GM19239 (cell line): Measurements from ENCODE around the gene C1orf116.

Source experiments
- DNase-seq: peaks from one replicate; pipeline ENCODE4 v3.0.0; 2011; ENCODE audit warnings: low spot score; ENCODE audit not compliant: insufficient read length
- FAIRE-seq: peaks from 2 replicates; lab custom pipeline; 2011; peaks lifted over from hg19 to GRCh38; lab: Jason Lieb, UNC

The C1orf116 gene

DNA sequence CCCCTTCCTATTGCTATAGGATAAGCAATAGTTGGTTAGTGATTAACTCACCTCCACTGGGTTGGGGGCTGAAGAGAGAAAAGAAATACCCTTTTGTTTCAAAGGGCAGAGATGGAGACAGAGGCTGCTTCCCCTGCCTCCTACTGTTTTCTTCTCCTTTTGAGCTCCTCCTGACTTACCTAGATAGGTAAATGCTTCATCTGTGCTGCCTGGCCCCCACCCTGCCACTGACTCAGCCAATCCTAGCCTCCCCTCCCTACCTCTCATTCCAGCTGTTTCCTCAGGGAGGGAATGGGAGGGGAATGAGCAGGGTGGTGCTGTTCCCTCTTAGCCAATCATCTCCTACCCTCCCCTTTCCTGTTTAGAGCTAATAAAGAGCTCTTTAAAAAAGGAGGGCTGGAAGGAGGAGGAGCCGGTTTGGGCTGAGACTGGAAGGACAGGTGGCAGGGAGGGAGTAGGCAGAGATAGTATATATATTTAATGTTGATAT lies at the start of gene C1orf116:
Gene C1orf116, minus strand, starts transcription at position 229 of the 490 bp plus-strand sequence. CDS start 5,158 bp downstream, outside the sequence.
- DNase-seq (no peak), FAIRE-seq (no peak)

DNA sequence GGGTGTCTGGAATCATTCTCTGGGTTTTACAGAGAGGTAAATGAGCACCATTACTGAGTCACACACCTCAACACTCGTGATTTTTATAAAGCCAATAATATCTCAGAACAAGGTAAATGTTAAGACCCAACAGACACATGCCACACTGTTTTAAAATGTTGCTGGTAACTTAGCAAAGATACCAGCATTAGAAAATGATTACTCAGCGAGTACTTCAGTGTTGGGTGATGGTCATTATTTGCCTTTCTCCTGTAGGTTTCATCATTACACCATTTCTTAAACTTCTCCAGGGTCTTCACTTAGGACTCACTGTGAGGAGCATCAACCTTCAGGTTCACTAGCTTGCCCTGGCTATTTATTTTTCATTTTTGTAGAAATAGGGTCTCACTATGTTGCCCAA lies 49.2 kb upstream of the C1orf116 start:
- no peak for FAIRE-seq
- no peak for DNase-seq

DNA sequence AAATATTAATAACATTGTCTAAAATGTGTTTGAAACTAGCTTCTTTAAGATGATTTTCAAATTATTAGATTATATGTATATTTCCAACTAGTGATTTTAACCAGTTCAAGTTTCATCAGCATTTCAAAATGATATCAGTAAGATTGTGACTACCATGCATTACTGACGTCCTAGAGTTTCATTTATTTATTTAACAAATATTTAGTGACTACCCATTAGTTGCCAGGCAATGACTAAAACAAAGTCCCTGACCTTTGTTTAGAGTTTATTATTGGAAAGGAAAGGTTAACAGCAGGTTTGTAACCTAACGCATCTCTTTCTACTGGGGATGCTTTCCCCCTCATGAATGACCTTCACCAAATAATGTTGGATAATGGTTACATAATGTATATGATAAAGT lies 48.5 kb upstream of the C1orf116 start:
- FAIRE-seq (no peak), DNase-seq (no peak)

DNA sequence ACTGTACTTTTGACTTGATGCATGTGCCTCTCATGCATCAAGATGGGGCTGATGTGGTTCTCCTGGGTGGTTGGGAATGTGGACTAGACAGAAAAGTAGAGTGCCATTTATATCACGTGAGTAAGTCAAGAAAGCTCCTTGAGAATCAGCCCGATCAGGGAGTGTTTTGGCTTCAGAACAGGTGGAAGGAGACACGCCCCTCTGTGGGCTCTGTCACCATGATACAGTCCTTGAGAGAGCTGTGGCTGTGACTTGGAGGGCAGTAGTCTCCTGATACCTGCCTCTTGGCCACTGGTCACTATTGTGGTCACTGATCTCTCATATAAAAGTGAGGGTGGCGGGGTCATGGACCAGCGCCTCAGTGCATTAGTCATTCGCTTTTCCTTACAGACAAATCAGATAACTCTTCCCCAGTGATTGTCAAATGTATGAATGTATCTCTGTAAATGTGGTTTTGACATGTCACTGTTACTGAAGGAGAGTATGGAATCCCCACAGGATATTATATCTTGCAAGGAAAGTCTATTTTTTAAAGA lies 47.2 kb upstream of the C1orf116 start:
- FAIRE-seq (no peak), DNase-seq (no peak)

DNA sequence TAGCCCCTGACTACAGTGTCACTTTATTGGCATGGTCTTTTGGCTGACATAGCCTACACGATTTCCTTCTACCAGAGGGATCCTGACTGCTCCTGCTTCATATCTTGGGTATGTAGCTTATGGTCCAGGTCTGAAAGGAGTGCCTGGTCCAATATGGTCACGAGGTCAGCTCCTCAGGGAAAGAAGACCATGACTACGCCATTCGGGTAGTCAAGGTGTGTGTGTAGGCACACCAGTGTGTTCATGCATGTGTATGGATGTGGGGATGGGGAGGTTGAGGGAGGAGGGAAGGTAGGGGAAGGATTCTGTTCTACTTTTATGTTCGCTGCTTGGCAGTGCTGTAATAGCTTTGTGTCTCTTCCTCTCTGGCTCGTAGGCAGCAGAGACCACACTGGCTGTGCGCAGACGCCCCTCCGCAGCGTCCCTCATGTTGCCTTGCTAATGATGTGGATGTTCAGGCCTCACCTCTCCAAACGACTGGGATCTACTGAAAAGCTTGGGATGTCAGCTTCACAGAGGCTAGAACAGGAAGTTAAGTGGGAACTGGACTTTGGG lies 46.1 kb upstream of the C1orf116 start:
- no peak for DNase-seq
- no peak for FAIRE-seq

DNA sequence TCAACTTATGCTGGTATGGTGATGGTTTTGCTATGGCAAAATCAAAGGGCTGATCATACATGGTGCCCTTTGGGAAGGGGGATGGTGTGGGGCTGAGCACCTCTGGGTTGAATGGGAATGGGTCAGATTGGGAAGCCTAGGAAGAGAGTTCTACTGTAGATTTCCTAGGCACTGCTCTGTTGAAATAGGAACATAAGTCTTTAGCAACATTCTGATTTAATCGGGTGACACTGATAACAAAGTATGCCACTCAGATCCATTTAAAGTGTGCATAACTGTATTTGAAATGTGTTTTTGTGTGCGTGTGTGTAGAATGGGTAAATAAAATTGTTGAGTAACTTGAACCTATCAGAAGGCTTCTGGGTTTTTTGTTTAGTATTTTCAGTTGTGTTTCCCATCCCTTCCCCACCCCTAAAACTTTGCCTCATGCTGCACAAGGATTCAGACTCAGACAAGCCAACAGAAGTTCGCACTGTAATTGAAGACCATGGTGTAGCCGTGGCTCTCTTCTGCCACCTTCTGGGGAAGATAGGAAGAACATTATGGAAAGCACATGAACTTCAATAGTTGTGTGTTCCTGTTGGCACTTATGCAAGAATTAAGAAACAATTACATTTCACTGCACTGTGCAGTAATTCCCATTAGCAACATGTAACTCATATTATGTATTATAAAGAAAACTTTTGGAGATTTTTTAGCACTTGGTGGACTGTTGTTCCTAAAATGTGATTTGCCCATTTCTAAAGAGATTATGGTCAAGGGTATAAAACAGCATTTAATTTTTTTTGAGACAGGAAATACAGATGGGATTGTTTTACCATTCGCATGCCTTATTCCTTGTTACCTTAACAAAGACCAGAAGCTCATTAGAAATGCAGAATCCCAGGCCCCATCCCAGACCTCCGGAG lies 45.2 kb upstream of the C1orf116 start:
- DNase-seq: peak; percentile 46
- FAIRE-seq: peak; percentile 91

DNA sequence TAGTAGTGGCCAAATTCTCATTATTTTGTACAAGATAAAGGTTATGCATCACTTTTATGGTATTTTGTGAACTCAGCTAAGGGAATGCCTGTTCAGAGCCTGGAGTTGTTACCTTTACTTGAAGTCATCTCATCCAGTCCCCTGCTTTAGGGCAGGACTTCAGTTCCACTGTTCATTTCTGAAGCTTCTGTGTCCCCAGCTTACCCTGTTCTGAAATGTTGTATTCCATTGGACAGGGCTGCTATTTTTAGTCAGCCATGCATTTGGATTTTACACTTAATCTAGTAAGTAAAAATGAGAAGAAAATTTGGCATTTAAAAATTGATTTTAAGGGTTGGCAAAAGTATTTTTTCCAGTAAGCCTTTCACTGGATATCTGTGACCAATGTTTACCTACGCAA lies 44.5 kb upstream of the C1orf116 start:
- no peak for DNase-seq
- no peak for FAIRE-seq

DNA sequence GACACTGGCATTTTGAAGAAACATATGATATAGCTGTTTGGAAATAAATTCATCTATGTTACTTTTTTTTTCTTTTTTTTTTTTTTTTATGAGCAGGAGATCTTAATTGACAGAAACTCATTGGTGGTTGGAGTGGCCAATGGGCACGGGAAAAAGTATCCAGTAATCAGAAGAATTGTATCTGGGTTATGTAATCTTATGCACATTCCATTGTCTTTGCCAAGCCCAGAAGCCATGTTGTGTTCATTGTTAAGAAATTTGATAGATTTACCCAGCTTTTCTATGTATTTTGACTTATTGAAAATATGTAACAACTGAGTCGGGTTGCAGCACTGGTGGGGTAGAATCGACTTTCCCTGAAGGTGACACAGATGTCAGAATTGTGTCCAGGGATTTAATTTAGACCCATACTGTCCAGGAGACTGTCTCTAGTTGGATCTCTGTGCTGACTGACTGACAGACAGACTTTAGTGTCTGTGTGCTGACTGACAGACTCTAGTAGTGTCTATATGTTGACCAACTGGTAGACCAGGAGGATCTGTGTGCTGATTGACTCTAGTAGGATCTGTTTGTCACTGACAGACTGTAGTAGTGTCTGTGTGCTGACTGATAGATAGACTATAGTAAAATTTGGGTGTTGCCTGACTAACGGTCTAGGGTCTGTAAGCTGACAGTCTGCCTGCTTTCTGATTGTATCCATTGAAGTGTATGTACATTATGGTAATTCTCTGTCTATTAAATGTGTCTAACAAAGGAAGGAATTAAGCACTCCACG lies 43.8 kb upstream of the C1orf116 start:
- no peak for DNase-seq
- no peak for FAIRE-seq

DNA sequence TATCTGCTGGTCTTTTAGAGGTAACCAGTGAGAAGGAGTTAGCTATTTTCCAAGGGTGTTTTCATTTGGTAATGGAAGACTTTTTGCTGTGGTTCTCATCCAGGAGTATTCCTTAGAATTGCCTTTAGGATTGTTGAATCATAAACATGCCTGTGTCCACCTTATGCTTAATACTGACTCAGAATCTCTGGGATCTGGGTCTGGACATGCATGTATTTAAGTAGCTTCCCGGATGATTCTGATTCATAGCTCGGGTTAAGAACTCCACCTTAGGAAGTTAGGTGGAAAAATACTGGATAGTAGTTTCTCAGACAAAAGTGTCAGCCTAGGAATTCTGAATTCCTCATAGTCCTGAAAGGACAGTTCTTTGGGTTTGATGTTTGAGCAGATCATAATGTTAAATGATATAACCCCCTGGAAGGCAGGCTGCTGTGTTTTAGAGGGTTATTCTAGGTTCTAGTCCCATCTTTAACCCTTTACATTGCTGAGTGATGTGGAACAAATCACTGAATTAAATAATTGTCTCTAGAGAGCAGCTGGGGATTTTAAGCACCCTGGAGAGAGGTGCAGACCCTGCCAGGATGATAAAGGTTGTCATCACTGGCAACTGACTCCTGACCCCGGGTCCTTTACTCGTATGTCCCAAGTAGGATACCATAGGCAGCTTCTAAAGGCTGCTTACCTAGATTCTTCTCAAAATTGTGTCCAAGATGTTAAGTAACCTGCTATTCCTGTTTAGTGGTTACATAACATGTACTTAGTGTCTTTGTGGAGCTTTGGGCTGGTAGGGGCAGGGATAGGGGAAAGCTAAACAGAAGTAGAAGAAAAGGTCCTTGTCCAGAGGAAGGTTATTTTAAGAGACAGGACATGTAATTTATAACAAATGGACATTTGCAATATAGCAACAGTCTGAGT lies 41.6 kb upstream of the C1orf116 start:
- FAIRE-seq: no peak
- DNase-seq: no peak

DNA sequence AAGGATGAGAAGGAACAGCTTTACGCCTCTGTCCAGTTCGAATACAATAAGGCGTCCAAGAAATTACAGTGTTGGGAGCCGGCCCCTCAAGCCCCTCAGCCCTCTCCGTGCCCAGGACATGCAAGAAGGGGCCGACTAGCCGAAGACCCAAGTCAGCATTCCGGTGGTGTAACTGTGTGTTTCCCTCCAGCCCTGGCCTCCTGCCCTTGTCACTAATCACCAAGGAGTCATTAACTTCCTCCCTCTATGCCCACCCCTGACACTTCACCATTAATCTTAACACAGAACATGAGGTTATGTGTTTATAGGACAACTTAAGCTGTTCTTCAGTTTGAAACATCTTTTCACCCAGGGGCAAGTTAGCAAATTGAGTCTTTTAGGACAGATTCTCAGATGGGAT lies 39.7 kb upstream of the C1orf116 start:
- no peak for FAIRE-seq

DNA sequence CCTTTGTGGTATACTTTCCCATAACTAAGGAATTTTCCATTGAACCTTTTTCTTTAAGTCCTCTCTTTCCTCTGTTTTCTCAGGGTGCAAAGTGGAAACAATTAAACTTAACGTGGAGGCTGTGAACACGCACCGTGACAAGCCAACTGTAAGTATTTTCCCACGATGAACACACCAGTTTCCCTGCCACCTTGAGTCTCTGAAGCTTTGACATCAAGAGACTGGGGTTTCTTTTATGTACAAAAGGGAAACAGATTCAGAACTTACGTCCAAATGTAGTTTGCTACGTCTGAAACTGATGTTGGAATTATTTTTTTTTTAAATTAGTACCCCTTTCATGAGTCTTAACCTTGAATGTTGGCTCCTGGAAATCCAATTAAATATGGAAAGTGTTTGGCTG lies 38.9 kb upstream of the C1orf116 start:
- no peak for DNase-seq

More for the DNA sequence above, 39.7 kb upstream of the C1orf116 start:
- DNase-seq: no peak

DNA sequence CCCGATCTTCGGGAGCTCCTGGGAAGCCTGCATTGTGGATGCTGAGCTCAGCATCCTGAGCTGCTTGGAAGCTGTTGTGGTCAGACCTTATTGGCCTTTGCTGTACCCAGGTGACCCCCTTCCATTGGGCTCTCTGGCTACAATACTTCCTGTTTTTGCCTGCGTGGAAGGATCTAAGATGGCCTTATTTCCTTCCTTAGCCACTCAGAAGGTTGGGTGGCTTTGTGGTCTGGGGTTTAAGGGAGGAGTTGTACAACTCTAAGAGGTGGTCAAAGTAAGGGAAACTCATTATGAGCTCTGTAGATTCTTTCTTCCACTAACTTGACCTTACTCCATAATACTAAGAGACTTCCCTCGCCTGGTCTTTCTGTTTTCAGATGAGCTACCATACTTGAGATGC lies 38.3 kb upstream of the C1orf116 start:
- FAIRE-seq: no peak
- DNase-seq: no peak

More for the DNA sequence above, 38.9 kb upstream of the C1orf116 start:
- FAIRE-seq: no peak

DNA sequence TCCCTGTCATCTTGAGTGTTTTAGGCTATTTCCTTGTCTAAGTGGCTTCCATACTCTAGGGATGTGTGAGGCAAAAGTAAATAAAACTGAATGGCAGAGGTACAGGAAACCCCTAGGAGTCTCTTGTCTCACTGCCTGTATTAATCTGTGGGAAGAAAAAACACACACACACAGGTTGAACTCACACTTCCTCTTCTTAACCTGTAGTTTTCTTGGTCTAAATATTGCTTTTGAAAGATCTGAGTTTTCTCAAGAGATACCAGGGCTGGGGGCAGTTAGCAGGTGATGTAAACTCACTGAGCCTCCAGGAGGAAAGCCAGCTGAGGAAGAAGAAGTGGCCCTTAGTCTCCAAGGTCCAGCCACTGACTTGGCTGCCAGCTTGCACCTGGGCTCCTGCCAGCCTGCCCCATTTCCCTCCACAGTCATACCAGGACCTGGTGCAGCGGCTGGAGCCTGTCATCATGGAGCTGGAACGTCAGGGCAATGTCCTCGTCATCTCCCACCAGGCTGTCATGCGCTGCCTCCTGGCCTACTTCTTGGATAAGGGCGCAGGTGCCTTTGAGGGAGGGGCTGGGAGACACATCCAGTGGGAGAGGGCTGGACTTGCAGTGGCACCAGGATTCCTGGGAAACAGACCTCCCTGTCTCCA lies 37.4 kb upstream of the C1orf116 start:
- FAIRE-seq: no peak
- no peak for DNase-seq

DNA sequence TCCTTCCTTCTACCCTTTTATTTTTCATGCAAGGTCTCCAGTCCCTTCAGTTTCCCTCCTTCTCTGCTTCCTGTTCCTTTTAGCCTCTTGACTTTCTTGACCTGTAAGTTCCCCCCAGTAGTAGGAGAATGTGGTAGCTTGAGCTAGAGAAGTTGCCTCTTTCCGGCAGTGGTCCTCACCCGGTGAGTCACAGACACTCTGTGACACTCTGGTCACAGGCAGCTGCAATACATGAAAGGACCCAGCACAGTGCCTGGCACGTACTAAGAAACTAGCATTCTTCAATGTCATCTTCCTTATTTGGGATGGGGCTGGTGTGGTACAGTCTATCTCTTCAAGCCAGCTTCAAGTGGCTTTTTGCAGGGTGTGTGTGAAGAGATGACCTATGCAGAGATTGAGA lies 36.5 kb upstream of the C1orf116 start:
- FAIRE-seq: no peak
- DNase-seq: no peak

DNA sequence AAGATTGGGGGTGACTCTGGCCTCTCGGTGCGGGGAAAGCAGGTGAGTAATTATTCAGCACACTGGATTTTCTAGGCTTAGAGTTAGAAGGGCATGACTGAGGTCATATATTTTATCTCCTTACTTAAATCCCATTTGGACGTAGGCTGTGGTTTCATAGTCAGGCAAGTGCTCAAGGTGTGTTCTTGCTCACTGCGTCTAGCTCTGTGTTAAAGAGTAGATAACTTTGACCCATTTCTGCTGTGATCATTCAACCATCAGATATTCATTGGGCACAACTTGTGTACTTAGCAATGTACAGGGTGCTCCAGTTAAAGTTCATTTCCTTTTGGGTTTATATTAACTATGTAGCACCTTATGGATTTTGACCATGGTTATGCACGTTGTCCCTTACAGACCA lies 35.1 kb upstream of the C1orf116 start:
- DNase-seq (no peak), FAIRE-seq (no peak)

DNA sequence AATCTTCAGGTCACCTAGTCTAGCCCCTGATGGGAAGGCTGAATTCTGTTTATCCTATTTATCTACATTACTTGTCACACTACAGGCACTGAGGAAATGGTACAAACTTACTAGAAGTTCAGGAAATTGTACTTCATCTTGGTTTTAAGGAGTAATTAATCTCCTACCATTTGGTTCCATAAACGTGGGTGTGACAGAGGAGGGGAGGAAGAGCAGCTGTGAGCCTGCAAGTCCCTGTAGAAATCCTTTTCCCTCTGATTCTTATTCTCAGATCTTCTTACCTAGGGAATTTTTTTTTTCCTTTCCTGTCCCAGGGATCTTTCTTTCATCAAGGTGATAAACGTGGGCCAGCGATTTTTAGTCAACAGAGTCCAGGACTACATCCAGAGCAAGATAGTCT lies 34.6 kb upstream of the C1orf116 start:
- DNase-seq (no peak), FAIRE-seq (no peak)

DNA sequence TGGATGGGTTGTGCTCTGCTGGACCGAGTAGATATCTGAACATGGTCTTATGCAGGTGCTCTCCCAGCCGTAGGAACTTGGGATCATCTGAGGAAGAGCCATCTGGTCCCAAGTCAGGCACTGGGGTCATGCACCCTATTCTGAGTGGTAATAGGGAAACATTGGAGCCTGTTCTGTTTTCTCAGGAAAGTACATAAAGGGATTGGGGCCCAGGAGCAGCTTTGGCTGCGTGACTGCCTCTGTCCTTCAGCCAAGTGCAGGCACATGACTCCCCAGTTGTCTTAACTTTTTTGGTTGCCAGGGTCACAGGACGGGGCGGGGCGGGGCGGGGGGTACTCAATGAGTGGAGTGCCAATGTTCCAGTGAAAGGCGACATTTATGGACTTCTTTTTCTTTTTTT lies 32.0 kb upstream of the C1orf116 start:
- DNase-seq (no peak), FAIRE-seq (no peak)

DNA sequence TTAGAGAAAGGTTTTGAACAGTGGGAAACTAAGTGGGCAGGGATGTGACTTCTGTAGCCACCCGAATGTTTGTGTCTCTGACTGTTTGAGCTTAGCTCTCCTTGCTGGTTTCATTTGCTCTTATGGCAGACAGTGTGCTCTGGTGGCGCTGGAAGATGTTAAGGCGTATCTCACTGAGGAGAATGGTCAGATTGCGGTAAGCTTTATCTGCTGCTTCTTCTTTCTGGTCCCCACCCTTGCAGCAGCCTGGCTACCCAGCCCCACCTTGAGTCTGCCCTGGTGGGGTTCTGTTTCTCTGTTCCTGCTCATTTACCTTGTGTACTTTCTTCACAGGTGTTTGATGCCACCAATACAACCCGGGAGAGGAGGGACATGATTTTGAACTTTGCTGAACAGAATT lies 30.5 kb upstream of the C1orf116 start:
- DNase-seq (no peak), FAIRE-seq (no peak)

DNA sequence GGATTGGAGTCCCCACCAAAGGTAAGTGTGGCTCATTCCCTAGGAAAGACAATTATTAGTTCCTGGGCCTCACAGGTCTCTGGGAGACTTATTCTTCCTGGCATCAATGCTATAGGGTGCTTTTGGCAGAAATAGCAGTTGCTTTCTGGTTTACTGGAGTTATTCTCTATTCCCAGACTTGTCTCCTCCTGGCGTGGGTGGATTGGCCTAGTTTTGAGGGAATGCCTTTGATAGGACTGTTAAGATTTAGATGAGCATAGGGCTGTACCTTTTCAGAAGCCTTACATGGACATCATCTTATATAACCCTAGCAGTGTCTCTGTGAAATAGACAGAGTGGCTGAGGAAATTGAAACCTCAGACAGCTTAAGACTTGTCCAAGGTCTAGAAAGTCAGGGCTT lies 29.5 kb upstream of the C1orf116 start:
- DNase-seq (no peak), FAIRE-seq (no peak)
